Ramos (cell line): ENCODE data around the gene IDUA.

Experiments
- in situ Hi-C: fragments of 300-500 bp; cut with MboI; formaldehyde crosslinking; loops from one replicate; pipeline ENCODE4 v1.14.3; 2022; ENCODE audit warnings: low sequenced_read_pairs; ENCODE audit not compliant: unreplicated experiment

The IDUA gene

GRCh38 chr4:985123-985830 is 1.6 kb upstream of the IDUA start:
- in situ Hi-C loops = no loop called here

- in situ Hi-C loops = no loop called here
Observed at GRCh38 chr4:986428-986878, 391 bp upstream of the IDUA start.

- in situ Hi-C loops = no loop called here
Observed at GRCh38 chr4:987624-988513, 1.0 kb downstream of the IDUA start.

- in situ Hi-C loops = no loop called here
Observed at GRCh38 chr4:988726-989721, 2.2 kb downstream of the IDUA start.

GRCh38 chr4:989722-990471 is 3.1 kb downstream of the IDUA start:
- in situ Hi-C loops = no loop called here

- in situ Hi-C loops = no loop called here
Observed at GRCh38 chr4:990746-991367, 4.0 kb downstream of the IDUA start.

GRCh38 chr4:991451-992296 is 4.8 kb downstream of the IDUA start:
- in situ Hi-C loops = no loop called here

GRCh38 chr4:992297-993110 is 5.7 kb downstream of the IDUA start:
- in situ Hi-C loops = no loop called here

- in situ Hi-C loops = no loop called here
Observed at GRCh38 chr4:993111-994029, 6.5 kb downstream of the IDUA start, which contains the start of gene SLC26A1. TSS of gene SLC26A1 (minus strand) at chr4:993404. CDS start at chr4:991703, 1,701 bp downstream.

GRCh38 chr4:995311-996026 is 8.6 kb downstream of the IDUA start:
- in situ Hi-C loops = no loop called here

GRCh38 chr4:996030-996996 is 9.5 kb downstream of the IDUA start:
- in situ Hi-C loops = no loop called here

GRCh38 chr4:996997-997374 is 10.1 kb downstream of the IDUA start:
- in situ Hi-C loops = no loop called here

- in situ Hi-C loops = no loop called here
Observed at GRCh38 chr4:997375-998071, 10.7 kb downstream of the IDUA start.

GRCh38 chr4:998096-998691 is 11.3 kb downstream of the IDUA start:
- in situ Hi-C loops = no loop called here
